Testis (tissue), 2 donors: ENCODE data around the gene PITPNC1.

Source experiments
- CTCF ChIP-seq, 3 experiments: fragments of 450-650 bp in 2 of 3; fragments of 200-600 bp in 1 of 3; sonication (generic) in 1 of 3; IDR thresholded peaks; one replicate each; pipeline ENCODE4 v1.5.1; 2016 to 2019; ENCODE audit warnings: antibody characterized with exemption in 3 of 3, mild to moderate bottlenecking in 2 of 3, moderate library complexity in 1 of 3
- POLR2A ChIP-seq: fragments of 450-650 bp; IDR thresholded peaks from one replicate; pipeline ENCODE4 v1.6.1; 2017; ENCODE audit warnings: antibody characterized with exemption, mild to moderate bottlenecking, moderate library complexity

GRCh38 chr17:67393809-67394397, 16.8 kb downstream of the PITPNC1 start:
- TF ChIP-seq CTCF (IDR thresholded peaks at IDR 0.05) (no peak), POLR2A (no peak)
